IPS DF 19.7 (cell line): ENCODE results near the gene CALHM6.
"Not testable (repeated sequence)": the region's sequence is repeated elsewhere in the genome, so short reads cannot be mapped to it uniquely, and the experiment has no call there.

Experiments
- DNase-seq: peaks from one replicate; pipeline ENCODE4 v3.0.0-alpha.2; 2013; ENCODE audit warnings: low read depth, low spot score

CALHM6 gene

DNA sequence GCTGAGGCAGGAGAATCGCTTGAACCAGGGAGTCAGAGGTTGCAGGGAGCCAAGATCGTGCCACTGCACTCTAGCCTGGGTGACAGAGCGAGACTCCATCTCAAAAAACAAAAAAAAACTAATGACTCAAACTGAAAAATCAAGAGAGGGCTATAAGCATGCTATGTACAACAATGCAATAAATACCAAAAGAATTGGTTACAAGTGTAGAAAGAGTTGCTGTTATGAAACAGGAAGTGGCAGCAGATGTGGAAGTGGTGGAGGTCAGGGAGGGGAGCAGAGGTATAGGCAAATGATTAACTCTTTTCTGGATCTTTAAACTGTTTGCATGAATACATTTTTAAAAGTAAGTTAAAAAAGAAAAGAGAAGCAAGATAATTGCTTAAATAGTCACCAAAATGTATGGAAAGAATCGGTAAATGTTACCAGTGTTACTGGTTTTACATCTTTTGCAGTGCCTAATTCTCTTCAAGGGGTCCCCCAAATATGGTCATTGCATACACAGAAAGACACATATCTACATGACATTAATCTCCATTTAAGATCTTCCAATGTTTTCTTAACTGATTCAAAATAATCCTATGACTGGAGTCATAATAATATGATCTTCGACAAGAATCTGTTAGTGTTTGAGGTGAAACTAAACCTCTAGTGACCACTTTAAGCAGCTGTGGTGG lies 15.0 kb downstream of the CALHM6 start:
- no peak for DNase-seq

DNA sequence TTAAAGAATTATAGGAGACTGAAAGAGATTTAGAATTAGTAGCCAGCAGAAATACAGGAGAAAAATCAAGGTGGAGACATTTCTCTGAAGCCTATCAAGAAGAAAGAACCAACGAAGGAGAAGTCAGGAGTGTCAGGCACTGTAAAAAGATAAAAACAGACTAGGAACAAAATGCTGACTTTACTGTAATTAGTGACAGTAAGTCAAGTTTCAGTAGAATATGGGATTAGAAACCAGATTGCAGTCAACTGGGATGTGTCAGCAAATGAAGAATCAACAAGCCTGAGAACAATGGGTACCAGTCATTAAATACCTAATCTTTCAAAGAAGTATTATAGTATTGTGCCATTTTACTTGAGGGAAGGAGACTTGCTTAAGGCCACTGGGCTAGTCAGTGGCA lies 21.6 kb downstream of the CALHM6 start:
- no peak for DNase-seq

DNA sequence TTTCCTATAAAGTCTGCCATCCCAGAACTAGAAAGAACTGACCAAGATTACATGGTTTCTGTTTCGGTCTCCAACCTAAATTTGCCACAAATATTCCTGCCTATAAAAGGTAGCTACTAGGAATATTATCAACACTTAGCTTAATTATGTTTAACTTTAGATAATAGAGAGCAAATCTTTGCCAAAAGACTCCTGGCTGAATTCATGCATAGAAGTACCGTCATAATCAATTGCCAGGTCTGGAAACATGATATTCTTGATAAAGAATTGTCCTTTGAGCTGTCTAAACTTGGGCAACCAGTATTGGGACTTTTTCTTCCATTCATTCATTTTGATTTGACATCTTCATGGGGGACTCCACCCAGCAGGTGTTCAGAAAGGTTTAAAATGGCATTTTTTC lies 22.4 kb downstream of the CALHM6 start:
- DNase-seq = no peak

DNA sequence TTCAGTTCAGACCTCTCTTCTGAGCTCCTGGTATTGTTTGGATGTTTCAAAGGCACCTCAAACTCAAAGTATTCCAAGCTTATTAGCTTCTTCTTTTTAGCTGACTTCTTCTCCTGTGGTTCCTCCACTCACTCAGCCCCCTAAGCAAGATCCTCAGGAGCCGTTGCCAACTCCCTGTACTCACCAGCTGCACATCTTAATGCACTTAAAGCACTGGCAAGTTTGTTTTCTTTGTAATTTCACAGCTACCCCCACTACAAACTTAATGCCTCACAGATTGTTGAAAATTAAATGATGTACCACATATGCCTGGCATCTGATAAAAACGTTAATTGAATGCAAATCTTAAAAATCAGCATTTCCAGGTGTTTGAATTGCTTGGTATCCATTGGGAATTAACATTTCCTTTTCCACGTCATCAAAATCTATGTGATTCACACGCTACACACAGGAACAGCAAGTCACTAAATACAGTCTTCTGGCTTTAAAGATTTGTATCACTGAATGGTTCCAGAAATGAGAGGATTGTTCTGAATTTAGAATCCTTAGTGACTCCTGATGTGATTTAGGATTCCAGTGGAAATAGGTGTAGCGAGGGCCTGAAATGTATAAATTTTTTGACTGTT lies 24.5 kb downstream of the CALHM6 start:
- no peak for DNase-seq

DNA sequence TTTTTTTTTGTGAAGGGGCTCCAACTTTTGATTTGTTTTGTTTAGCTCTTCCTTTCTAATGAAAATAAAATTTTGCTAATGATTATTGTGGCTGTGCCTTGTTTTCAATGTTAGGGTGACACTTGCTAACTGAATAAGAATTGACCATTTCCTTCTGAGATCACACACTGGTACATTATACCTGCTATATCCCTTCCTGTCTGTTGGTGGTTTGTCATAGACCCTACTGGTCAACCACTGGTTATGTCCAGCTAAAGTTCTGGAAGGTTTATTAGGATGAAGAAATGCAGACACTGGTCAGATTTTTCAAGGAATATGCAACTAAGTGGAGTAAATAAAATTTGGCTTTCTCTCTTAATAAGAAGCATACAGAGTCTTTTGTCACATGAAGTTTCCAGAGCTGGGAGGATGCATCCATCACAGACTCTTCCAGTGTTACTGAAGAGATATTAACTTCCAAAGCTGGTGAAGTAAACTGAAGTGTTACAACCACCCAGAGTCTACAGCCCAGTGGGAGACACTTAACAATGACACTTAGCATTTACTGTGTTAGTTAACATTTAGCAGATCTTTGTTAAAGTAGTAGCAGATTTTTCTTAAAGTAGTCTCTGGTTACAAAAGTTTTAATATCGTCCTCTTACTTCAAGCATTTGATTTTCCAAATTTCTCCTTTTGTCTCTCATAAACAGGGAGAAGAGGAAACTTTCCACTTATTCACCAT lies 30.6 kb downstream of the CALHM6 start:
- DNase-seq = no peak

DNA sequence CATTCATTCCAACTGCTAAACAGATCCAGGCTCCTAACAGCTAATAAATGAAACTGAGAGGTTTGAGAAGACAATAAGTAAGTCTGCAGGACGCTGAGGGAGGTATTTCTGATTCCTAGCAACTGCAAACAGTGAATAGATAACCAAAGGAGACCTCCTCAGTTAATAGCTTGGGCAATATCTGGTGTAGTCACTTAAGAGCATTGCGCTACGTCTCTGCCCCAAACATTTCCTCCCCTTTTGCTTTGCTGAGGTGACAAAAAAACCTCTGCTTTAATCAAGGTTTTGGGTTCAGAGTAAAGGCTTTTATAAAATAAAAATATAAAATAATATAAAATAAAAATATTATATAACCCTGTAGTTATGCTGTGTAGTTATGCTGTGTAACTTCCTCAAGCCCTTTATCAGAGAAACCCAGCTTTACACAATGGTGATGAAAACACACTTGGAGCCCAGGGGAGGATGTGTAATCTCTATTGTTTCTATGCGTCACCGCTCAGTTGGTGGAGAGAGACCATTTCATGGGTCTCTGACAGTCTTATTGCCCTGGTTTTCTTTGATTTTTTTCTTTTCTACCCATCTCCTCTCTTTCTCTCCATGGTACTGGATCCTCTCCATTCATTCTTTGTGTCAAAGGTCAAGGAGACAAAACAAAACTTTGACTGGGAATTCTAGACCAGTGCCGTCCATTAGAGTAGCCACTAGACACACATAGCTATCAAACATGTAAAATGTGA lies 31.3 kb downstream of the CALHM6 start:
- DNase-seq = no peak

DNA sequence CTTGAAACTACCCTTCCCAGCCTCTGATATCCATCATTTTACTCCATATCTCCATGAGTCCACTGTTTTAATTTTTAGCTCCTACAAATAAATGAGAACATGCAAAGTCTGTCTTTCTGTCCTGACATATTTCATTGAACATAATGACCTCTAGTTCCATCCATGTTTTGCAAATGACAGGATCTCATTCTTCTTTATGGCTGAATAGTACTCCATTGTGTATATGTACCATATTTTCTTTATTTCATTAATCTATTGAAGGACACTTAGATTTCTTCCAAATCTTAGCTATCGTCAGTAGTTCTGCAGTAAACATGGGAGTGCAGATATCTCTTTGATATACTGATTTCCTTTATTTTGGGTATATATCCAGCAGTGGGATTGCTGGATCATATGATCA lies 34.0 kb downstream of the CALHM6 start:
- DNase-seq = not testable (repeated sequence)

DNA sequence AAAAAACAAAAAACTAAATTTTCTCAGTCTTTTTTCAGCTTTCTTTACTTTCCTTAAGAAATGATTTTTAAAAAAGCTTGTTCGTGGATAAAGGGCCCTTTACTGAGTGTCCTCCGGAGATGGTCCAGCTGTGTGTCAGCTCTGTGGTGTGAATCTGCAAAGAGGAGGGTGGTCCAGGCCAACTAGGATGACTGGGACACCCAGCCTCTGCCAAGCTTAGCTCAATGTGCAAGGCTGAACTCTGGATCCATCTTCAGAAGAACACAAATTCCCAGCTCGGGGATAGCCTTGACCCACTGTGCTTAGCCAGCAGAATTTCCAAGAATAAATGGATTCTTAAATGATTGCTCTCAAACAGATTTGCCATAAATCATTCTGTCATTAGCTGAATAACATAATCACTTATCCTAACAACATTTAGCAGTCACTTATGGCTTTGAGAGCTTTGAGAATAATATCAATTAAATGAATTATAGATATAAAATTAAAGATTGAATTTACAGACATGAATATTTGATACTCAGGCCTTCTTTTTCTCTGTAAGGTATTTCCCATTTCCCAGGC lies 36.0 kb downstream of the CALHM6 start:
- no peak for DNase-seq

DNA sequence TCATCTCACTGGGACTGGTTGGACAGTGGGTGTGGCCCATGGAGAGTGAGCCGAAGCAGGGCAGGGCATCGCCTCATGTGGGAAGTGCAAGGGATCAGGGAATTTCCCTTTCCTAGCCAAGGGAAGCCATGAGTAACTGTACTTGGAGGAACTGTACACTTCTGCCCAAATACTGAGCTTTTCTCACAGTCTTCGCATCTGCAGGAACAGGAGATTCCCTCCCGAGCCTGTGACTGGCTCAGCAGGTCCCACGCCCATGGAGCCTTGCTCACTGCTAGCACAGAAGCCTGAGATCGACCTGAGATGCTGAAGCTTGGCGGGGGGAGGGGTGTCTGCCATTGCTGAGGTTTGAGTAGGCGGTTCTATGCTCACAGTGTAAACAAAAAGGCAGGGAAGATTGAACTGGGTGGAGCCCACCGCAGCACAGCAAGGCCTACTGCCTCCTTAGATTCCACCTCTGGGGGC lies 39.8 kb downstream of the CALHM6 start:
- DNase-seq = no peak

DNA sequence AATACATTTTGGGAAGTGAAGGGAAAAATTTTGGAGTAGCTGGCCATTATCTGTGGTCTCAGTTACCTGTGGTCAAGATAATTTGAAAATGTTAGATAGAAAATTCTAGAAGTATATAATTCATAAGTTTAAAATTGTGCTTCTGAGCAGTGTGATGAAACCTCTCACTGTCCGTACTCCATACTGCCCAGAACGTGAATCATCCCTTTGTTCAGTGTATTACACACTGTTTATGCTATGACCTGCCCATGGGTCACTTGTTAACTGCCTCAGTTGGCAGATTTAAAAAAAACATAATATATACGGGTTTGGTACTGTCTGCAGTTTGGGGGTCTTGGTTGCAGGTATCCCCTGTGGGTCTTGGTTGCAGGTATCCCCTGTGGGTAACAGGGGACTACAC lies 46.1 kb downstream of the CALHM6 start:
- DNase-seq = no peak

DNA sequence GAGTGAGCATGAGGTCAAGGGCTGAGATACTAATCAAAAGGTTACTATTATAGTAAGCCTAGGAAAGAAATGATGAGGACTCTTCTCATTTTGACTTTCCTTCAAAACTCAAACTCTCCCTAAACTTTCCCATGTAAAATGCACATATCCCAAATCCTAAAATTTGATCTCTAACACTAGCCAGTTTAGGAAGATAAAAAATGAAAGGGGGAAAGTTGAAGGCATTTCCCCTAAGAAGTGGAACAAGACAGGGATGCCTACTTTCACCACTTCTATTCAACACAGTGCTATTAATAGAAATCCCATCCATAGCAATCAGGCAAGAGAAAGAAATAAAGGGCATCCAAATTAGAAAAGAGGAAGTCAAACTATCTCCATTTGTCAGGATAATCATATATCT lies 47.4 kb downstream of the CALHM6 start:
- no peak for DNase-seq

DNA sequence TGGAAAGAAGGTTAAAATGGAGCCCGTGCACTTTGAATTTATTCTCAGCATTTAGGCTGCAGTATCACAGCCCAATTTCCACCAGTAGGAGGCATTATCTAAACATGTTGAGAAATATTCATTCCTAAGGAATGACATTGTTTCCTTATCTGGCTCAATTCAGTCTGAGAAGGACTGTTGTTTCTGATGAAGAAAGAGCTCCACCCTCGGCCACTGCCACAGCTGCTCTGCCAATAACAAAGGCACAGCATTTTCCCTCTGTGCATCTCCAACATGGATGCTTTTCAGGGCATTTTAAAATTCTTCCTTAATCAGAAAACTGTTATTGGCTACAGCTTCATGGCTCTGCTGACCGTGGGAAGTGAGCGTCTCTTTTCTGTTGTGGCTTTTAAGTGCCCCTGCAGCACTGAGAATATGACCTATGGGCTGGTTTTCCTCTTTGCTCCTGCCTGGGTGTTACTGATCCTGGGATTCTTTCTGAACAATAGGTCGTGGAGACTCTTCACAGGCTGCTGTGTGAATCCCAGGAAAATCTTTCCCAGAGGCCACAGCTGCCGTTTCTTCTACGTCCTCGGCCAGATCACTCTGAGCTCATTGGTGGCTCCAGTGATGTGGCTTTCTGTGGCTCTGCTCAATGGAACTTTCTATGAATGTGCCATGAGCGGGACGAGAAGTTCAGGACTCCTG lies 50.4 kb downstream of the CALHM6 start, which contains the start of gene CALHM5:
TSS of gene CALHM5 (plus strand) at position 216 of the 687 bp plus-strand sequence. CDS start at position 274, 58 bp downstream.
- DNase-seq = no peak

DNA sequence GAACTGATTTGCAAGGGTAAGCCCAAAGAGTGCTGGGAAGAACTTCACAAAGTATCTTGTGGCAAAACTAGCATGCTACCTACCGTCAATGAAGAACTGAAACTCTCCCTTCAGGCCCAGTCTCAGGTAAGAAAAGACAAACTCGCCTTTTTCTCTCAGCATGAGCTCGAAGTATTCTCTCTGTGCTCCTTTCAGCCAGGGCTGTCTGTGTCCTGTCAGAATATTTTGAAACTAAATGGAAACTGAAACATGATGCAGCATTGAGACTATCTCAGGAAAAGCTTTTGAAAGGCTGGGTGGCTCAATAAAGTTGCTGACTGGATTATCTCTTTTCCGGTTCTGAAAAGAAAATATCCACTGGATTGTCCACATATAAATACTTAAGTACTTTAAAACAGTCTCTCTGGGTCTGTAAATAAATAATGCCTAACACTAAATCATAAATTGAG lies 51.0 kb downstream of the CALHM6 start:
- no peak for DNase-seq

DNA sequence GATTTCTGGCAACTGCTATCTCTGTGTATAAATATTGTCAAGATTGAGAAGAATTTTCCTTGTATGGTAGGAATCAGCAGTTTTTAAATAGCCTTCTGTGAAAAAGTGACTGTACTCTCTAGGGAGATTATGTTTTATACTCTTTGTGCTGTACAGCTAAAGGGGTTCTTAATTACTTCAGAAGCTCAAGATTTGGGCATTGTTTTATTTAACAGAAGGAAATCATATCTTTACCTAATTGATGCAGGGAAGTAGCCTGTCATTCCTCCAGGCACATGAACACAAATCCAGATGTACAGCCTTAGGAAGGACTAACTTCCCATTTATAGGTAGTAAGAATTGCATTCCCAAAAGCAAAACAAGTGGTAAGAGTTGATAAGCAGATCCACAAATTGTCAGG lies 51.6 kb downstream of the CALHM6 start:
- no peak for DNase-seq
